H9 (cell line): ENCODE measurements around the gene HOXA7. TPM values are rescaled to one million over a fixed set of nuclear protein-coding genes. Genes with fewer than 3 reads are reported as not detected.

ENCODE experiments used
- DNase-seq: peaks from one replicate; pipeline ENCODE4 v3.0.0-alpha.2; 2017
- H2AFZ ChIP-seq: one replicate; pipeline ENCODE4 v1.6.1; 2013; ENCODE audit warnings: mild to moderate bottlenecking, low read length, control low read depth, moderate library complexity
- H2AK5ac ChIP-seq: 2 replicates; pipeline ENCODE4 v1.6.1; 2013; ENCODE audit warnings: low read length, control low read depth, mixed read lengths; ENCODE audit not compliant: insufficient read length
- H2BK120ac ChIP-seq: one replicate; pipeline ENCODE4 v1.6.1; 2013; ENCODE audit warnings: low read depth, mild to moderate bottlenecking, low read length, control low read depth, inconsistent platforms; ENCODE audit not compliant: poor library complexity, severe bottlenecking
- H2BK12ac ChIP-seq: 2 replicates; pipeline ENCODE4 v1.6.1; 2013; ENCODE audit warnings: low read length, control low read depth, mixed read lengths, low read depth; ENCODE audit not compliant: insufficient read length
- H2BK15ac ChIP-seq: 2 replicates; pipeline ENCODE4 v1.6.1; 2013; ENCODE audit warnings: low read depth, low read length, control low read depth
- H2BK20ac ChIP-seq: one replicate; pipeline ENCODE4 v1.6.1; 2013; ENCODE audit warnings: low read depth, mild to moderate bottlenecking, low read length, control low read depth, inconsistent platforms; ENCODE audit not compliant: poor library complexity, severe bottlenecking
- H2BK5ac ChIP-seq: 2 replicates; pipeline ENCODE4 v1.6.1; 2013; ENCODE audit warnings: low read length, control low read depth, mixed read lengths; ENCODE audit not compliant: insufficient read length
- H3K14ac ChIP-seq: 2 replicates; pipeline ENCODE4 v1.6.1; 2013; ENCODE audit warnings: low read length, control low read depth; ENCODE audit not compliant: insufficient read depth
- H3K18ac ChIP-seq: 2 replicates; pipeline ENCODE4 v1.6.1; 2013; ENCODE audit warnings: low read depth, mild to moderate bottlenecking, mixed read lengths, low read length, control low read depth; ENCODE audit not compliant: insufficient read length
- H3K23ac ChIP-seq: 2 replicates; pipeline ENCODE4 v1.6.1; 2013; ENCODE audit warnings: low read length, control low read depth, mixed read lengths, low read depth; ENCODE audit not compliant: insufficient read length
- H3K23me2 ChIP-seq: 2 replicates; pipeline ENCODE4 v1.6.1; 2013; ENCODE audit warnings: low read depth, mild to moderate bottlenecking, mixed read lengths, low read length, control low read depth; ENCODE audit not compliant: insufficient read length, poor library complexity, severe bottlenecking
- H3K27ac ChIP-seq: 2 replicates; pipeline ENCODE4 v1.5.1; 2013; ENCODE audit warnings: low read length, control low read depth, mixed read lengths, low read depth; ENCODE audit not compliant: insufficient read length
- H3K27me3 ChIP-seq: 2 replicates; pipeline ENCODE4 v1.6.1; 2013; ENCODE audit warnings: low read length, control low read depth, inconsistent platforms; ENCODE audit not compliant: insufficient read depth
- H3K4ac ChIP-seq: 2 replicates; pipeline ENCODE4 v1.6.1; 2013; ENCODE audit warnings: low read depth, mild to moderate bottlenecking, control low read depth, inconsistent platforms, low read length, moderate library complexity
- H3K4me1 ChIP-seq: 2 replicates; pipeline ENCODE4 v1.6.1; 2013; ENCODE audit warnings: low read length, control low read depth, inconsistent platforms; ENCODE audit not compliant: insufficient read depth
- H3K4me2 ChIP-seq: 2 replicates; pipeline ENCODE4 v1.6.1; 2013; ENCODE audit warnings: low read length, control low read depth, mixed read lengths; ENCODE audit not compliant: insufficient read length, insufficient read depth
- H3K56ac ChIP-seq: 2 replicates; pipeline ENCODE4 v1.6.1; 2013; ENCODE audit warnings: low read depth, mild to moderate bottlenecking, mixed read lengths, low read length, control low read depth; ENCODE audit not compliant: insufficient read length
- H3K79me1 ChIP-seq: 2 replicates; pipeline ENCODE4 v1.6.1; 2013; ENCODE audit warnings: low read depth, mild to moderate bottlenecking, moderate library complexity, low read length, control low read depth, inconsistent platforms; ENCODE audit not compliant: insufficient read depth, poor library complexity, severe bottlenecking
- H3K79me2 ChIP-seq: 2 replicates; pipeline ENCODE4 v1.6.1; 2013; ENCODE audit warnings: low read length, control low read depth, inconsistent platforms; ENCODE audit not compliant: insufficient read depth
- H3K9ac ChIP-seq: 2 replicates; pipeline ENCODE4 v1.6.1; 2013; ENCODE audit warnings: low read length, control low read depth, mixed read lengths; ENCODE audit not compliant: insufficient read length; ENCODE audit errors: extremely low read depth
- H3K9me3 ChIP-seq: one replicate; pipeline ENCODE4 v1.6.1; 2013; ENCODE audit warnings: low read depth, low read length, inconsistent platforms; ENCODE audit not compliant: control insufficient read depth
- H3T11ph ChIP-seq: one replicate; pipeline ENCODE4 v1.6.1; 2013; ENCODE audit warnings: mild to moderate bottlenecking, low read length, control low read depth, inconsistent platforms
- H4K20me1 ChIP-seq: one replicate; pipeline ENCODE4 v1.6.1; 2013; ENCODE audit not compliant: control insufficient read depth, insufficient read length, insufficient read depth
- H4K5ac ChIP-seq: 2 replicates; pipeline ENCODE4 v1.6.1; 2013; ENCODE audit warnings: low read depth, mild to moderate bottlenecking, mixed read lengths, low read length, control low read depth; ENCODE audit not compliant: insufficient read length
- H4K8ac ChIP-seq: replicated peaks from 2 replicates; pipeline ENCODE4 v1.6.1; 2013; ENCODE audit warnings: low read length, control low read depth, mixed read lengths, low read depth; ENCODE audit not compliant: insufficient read length
- H4K91ac ChIP-seq: 2 replicates; pipeline ENCODE4 v1.6.1; 2013; ENCODE audit warnings: low read depth, mild to moderate bottlenecking, moderate library complexity, mixed read lengths, low read length, control low read depth; ENCODE audit not compliant: insufficient read length
- H3K27ac Mint-ChIP-seq, 3 experiments: 2 replicates in 2 of 3; 3 replicates in 1 of 3; pipeline ENCODE4 v1.8.0; 2020 to 2021; ENCODE audit warnings: mixed read lengths in 3 of 3, mild to moderate bottlenecking in 1 of 3, moderate library complexity in 1 of 3
- H3K27me3 Mint-ChIP-seq: 2 replicates; pipeline ENCODE4 v1.8.0; 2021; ENCODE audit warnings: low read depth, mild to moderate bottlenecking, moderate library complexity, mixed read lengths
- H3K36me3 Mint-ChIP-seq, 3 experiments: 2 replicates in 2 of 3; 3 replicates in 1 of 3; pipeline ENCODE4 v1.8.0; 2020 to 2021; ENCODE audit warnings: low read depth in 3 of 3, mixed read lengths in 3 of 3; ENCODE audit not compliant: insufficient read depth in 1 of 3
- H3K4me1 Mint-ChIP-seq, 2 experiments: 2 replicates each; pipeline ENCODE4 v1.8.0; 2020; ENCODE audit warnings: mixed read lengths in 2 of 2
- H3K4me3 Mint-ChIP-seq, 2 experiments: 2 replicates in 1 of 2; 3 replicates in 1 of 2; pipeline ENCODE4 v1.8.0; 2020 to 2021; ENCODE audit warnings: mild to moderate bottlenecking in 2 of 2, mixed read lengths in 2 of 2, moderate library complexity in 1 of 2
- H3K9me3 Mint-ChIP-seq, 2 experiments: 2 replicates in 1 of 2; 3 replicates in 1 of 2; pipeline ENCODE4 v1.8.0; 2020; ENCODE audit warnings: mild to moderate bottlenecking in 2 of 2, mixed read lengths in 2 of 2, moderate library complexity in 1 of 2
- WGBS: extraction: QIAGEN DNeasy Blood & Tissue Kit; methylation state at CpG from one replicate; pipeline ENCODE4 v1.1.7; 2013; ENCODE audit warnings: missing lambda C conversion rate, low lambda C conversion rate, mixed read lengths; ENCODE audit not compliant: insufficient read length; ENCODE audit errors: extremely low coverage; 5-methylcytosine and 5-hydroxymethylcytosine counted together
- total RNA-seq: library from RNA; stranded (reverse); gene quantifications from 2 replicates; pipeline ENCODE4 v1.2.1, GENCODE V29; 2021
- TF ChIP-seq, protein P1 (sequence below): fragments of 200-600 bp; sonication (generic); conservative IDR thresholded peaks from 3 replicates; pipeline ENCODE4 v1.8.0; 2021; ENCODE audit warnings: antibody characterized with exemption, mild to moderate bottlenecking

HOXA7 gene
- total RNA-seq, 1 experiment from 2014 or later, result not detected

DNA sequence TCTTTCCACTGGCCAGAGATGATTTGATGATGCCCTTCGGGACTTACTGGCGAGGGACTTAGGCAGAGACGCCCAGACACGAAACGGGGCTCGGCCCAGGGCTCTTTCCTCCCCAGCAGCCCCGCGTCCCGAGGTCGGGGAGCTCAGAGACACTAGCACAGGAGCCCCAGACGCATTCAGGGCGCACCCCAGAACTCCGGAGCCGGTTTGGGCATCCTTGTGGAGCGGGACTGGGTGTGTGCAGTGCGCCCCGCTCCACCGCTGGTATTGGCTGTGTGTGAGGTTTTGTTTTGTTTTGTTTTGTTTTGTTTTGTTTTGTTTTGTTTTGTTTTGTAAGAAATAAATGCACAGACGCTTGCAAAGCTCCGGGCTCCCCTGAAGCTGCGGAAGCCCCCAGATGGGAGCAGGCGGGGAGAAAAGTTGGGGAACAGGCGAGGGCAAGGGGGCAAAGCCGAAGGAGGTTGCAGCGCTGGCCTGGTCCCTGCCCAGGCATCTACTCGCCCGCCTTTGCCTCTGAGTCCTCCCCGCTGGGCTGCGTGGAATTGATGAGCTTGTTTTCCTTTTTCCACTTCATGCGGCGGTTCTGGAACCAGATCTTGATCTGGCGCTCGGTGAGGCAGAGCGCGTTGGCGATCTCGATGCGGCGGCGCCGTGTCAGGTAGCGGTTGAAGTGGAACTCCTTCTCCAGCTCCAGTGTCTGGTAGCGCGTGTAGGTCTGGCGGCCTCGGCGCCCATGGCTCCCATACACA, 11.1 kb downstream of the HOXA7 start:
- no peak overlapping the region for H3K4ac ChIP-seq
- H2BK15ac ChIP-seq, result no peak overlapping the region
- no peaks in the 10 kb centered on the region for H3K79me1 ChIP-seq
- H2BK20ac ChIP-seq, result no peak overlapping the region
- no peak overlapping the region for H3K56ac ChIP-seq
- H4K20me1 ChIP-seq, result no peaks in the 10 kb centered on the region
- no peak overlapping the region for H3K14ac ChIP-seq
- H3K27me3 ChIP-seq, result peaks cover 96% of the 10 kb centered on the region
- H3K4me2 ChIP-seq, result no peak overlapping the region
- TF ChIP-seq, protein P1, sequence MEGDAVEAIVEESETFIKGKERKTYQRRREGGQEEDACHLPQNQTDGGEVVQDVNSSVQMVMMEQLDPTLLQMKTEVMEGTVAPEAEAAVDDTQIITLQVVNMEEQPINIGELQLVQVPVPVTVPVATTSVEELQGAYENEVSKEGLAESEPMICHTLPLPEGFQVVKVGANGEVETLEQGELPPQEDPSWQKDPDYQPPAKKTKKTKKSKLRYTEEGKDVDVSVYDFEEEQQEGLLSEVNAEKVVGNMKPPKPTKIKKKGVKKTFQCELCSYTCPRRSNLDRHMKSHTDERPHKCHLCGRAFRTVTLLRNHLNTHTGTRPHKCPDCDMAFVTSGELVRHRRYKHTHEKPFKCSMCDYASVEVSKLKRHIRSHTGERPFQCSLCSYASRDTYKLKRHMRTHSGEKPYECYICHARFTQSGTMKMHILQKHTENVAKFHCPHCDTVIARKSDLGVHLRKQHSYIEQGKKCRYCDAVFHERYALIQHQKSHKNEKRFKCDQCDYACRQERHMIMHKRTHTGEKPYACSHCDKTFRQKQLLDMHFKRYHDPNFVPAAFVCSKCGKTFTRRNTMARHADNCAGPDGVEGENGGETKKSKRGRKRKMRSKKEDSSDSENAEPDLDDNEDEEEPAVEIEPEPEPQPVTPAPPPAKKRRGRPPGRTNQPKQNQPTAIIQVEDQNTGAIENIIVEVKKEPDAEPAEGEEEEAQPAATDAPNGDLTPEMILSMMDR, result no peak
- no peak overlapping the region for H3K9ac ChIP-seq
- peaks cover 14% of the 10 kb centered on the region for H3K23me2 ChIP-seq
- H3K23ac ChIP-seq, result no peak overlapping the region
- peaks cover 100% of the 10 kb centered on the region for H3K27me3 Mint-ChIP-seq
- H4K5ac ChIP-seq, result no peak overlapping the region
- H3K9me3 Mint-ChIP-seq, result peaks cover 19 to 28% of the 10 kb centered on the region in 2 experiments
- no peak overlapping the region for H2AFZ ChIP-seq
- no peak overlapping the region for H3T11ph ChIP-seq
- H2AK5ac ChIP-seq, result no peak overlapping the region
- no CpG with 5 or more reads among the region's 47 CpGs for WGBS
- no peaks in the 10 kb centered on the region for H3K79me2 ChIP-seq
- no peak overlapping the region for H2BK5ac ChIP-seq
- no peak overlapping the region for H4K91ac ChIP-seq
- H3K9me3 ChIP-seq, result no peaks in the 10 kb centered on the region
- H3K4me1 ChIP-seq, result no peaks in the 10 kb centered on the region
- no peak overlapping the region for H3K27ac Mint-ChIP-seq
- no peak overlapping the region for H3K27ac ChIP-seq
- no peaks in the 10 kb centered on the region; a peak in 3 of 7 replicates for H3K36me3 Mint-ChIP-seq
- no peak for DNase-seq
- H3K4me1 Mint-ChIP-seq, result peaks cover 5 to 23% of the 10 kb centered on the region in 2 experiments
- no peak overlapping the region for H2BK120ac ChIP-seq
- no peak overlapping the region for H2BK12ac ChIP-seq
- no peak overlapping the region for H3K18ac ChIP-seq
- no peak overlapping the region for H3K4me3 Mint-ChIP-seq
- H4K8ac ChIP-seq, result no peak overlapping the region
